HL-60 (cell line): ENCODE measurements around the gene GSX2.

Source experiments
- DNase-seq, 2 experiments: peaks; one replicate each; pipeline ENCODE4 v3.0.0-alpha.2; 2010 to 2020; ENCODE audit warnings: low read depth in 1 of 2, low spot score in 1 of 2
- H3K27ac ChIP-seq: fragments of 250-450 bp; sonication (Bioruptor Pico); replicated peaks from 2 replicates; pipeline ENCODE4 v1.5.1; 2020; ENCODE audit warnings: mild to moderate bottlenecking, moderate library complexity
- H3K27me3 ChIP-seq: fragments of 250-450 bp; sonication (Bioruptor Pico); 2 replicates; pipeline ENCODE4 v1.5.1; 2021; ENCODE audit warnings: mild to moderate bottlenecking, moderate library complexity; ENCODE audit not compliant: insufficient read depth, poor library complexity, severe bottlenecking
- H3K4me3 ChIP-seq: replicated peaks from 2 replicates; pipeline ENCODE4 v1.5.1; 2011; ENCODE audit warnings: mild to moderate bottlenecking, control low read depth, low read length; ENCODE audit not compliant: insufficient read depth
- CTCF ChIP-seq: IDR thresholded peaks from one replicate; pipeline ENCODE4 v1.5.1; 2011; ENCODE audit warnings: low read length, control low read depth, inconsistent platforms; ENCODE audit not compliant: insufficient read depth
- GABPA ChIP-seq: IDR thresholded peaks from 2 replicates; pipeline ENCODE4 v1.6.1; 2012; ENCODE audit warnings: low read depth
- POLR2AphosphoS5 ChIP-seq: IDR thresholded peaks from 2 replicates; pipeline ENCODE4 v1.6.1; 2012; ENCODE audit warnings: low read depth
- REST ChIP-seq: IDR thresholded peaks from 2 replicates; pipeline ENCODE4 v1.6.1; 2012; ENCODE audit warnings: low read depth; ENCODE audit not compliant: insufficient replicate concordance
- SPI1 ChIP-seq: IDR thresholded peaks from 2 replicates; pipeline ENCODE4 v1.6.1; 2012; ENCODE audit warnings: low read depth, mild to moderate bottlenecking, borderline replicate concordance

GSX2 gene

GRCh38 chr4:54095110-54095825 is 4.7 kb upstream of the GSX2 start:
- TF ChIP-seq CTCF (no peak), REST (no peak), POLR2AphosphoS5 (no peak), GABPA (no peak)
- peaks cover 69% of the 10 kb centered on the region for H3K27me3 ChIP-seq
- no peak for DNase-seq

GRCh38 chr4:54096295-54096962 is 3.5 kb upstream of the GSX2 start:
- Histone ChIP-seq H3K4me3 (no peak overlapping the region), H3K27me3 (peaks cover 78% of the 10 kb centered on the region), H3K27ac (no peak overlapping the region)
- DNase-seq, result no peak
- TF ChIP-seq POLR2AphosphoS5 (no peak), REST (no peak), CTCF (no peak), GABPA (no peak), SPI1 (no peak)

More at GRCh38 chr4:54095110-54095825, 4.7 kb upstream of the GSX2 start:
- Histone ChIP-seq H3K4me3 (no peak overlapping the region), H3K27ac (no peak overlapping the region)

- H3K27ac ChIP-seq, result no peak overlapping the region
- peaks cover 85% of the 10 kb centered on the region for H3K27me3 ChIP-seq
- no peak overlapping the region for H3K4me3 ChIP-seq
- DNase-seq, result no peak
- no peak for TF ChIP-seq SPI1
- TF ChIP-seq CTCF, result no peak
- no peak for TF ChIP-seq POLR2AphosphoS5
- TF ChIP-seq GABPA, result no peak
- TF ChIP-seq REST, result no peak
Measured at GRCh38 chr4:54097152-54097551, 2.8 kb upstream of the GSX2 start.
